DMS114 treated with DMSO at 0.1 percent for 48 hours (cell line): ENCODE data around the gene CSNK1G2.

Experiments used
- DNase-seq: peaks from one replicate; lab custom pipeline; 2025; ENCODE audit not compliant: unreplicated experiment; lab: John Stamatoyannopoulos, UW

Gene CSNK1G2

DNA sequence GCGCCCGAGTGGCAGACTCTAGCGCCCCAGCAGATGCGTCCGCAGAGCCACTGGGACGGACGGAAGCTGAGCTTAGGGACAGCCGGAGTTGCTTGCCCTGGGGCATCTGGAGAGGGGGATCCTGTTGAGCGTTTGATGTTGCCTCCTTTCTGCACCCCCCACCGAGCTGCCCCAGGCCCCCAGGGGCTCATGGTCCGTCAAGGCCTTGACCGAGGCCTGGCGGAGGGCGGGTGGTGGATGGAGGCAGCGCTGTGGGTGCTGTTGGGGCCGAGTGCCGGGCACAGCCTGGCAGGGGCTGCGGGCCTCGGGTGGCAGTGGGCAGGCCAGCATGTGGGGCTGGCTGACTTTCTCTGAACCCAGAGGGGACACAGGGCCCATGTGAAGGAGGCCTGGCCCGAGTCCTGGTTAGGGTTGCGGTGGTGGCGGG lies 2.7 kb downstream of the CSNK1G2 start:
- no peak for DNase-seq

DNA sequence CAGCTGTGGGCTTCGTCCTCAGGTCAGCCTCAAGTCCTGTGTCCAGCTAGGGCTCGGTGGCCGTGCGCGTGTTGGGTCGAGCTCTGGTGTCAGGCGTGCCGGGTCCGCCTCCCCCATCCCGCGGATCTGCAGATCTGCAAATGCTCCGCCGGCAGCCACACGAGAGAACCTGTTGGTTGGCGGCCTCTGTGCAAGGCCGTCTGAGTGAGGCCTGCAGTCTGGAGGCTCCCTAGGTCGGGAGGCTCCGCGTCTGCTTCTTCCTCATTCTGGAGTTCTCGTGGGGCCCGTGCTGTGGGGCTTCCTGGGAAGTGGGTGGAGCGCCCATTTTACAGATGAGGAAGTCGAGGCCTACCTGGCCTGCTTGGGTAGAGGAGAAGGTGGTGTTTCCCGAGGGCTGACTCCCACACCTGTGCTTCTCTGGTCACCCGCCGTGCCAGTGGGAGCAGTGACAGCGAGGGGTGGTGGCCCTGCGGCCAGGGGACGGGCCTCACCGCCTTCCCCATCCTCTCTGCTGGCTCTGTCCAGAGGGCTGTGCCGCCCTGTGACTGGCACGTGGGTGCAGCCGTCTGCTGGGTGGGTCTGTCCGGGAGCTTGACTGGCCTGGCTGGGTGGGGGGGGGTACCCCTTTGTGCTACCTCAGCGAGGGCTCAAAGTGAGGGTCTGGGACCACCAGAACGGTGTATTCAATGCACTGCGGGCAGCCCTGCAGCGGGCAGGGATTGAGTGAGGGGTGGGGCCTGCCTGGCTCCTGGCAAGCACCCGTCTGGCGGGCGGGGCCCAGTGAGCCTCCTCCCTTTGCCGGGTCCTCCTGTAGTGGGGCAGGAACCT lies 3.3 kb downstream of the CSNK1G2 start:
- no peak for DNase-seq

DNA sequence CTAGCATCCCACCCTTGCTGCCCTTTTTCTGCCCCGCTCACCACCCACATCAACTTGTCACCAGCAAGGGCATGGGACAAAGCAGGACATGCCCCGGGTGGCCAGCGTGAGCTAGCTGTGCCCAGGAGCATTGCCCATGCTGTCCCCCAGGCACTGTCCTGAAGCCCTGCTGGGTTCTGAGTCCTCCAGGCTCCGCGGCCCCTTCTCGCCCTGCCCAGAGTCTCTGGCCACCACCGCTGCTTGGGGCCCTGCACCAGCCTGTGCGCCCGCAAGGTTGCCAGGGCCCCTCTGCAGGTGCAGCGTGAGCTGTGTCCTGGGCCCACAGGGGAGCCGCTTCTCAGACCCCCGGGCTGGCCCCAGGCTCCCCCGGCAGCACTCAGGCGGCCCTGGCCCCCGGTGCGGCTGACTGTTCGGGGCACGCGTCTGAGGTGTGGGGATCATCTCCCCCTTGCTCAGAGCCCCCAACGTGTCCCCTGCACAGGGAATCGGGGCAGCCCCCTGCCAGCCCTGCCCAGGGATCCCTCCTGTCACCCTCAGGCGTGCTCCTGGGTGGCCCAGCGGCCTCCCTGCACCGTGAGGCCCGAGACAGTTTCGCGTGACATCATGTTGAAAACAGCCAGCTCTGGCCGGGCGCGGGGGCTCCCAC lies 4.1 kb downstream of the CSNK1G2 start:
- DNase-seq = no peak

DNA sequence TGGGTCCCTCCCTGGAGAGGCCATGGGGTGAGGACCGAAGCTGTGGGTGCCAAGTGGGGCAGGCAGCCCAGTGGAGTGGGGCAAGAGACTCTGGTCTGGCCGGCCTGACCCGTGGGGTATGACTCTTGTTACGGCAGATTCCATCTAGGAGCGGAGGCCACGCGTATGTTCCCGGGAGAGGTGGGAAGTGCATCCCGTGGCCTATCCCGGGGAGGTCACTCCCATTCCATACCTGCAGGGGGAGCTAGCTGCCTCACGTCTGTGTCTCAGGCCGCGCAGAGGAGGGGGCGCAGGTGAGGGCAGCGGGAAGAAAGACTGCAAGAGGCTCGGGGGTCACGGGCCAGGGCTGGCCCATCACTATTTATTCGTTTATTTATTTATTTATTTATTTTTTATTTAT lies 4.9 kb downstream of the CSNK1G2 start:
- no peak for DNase-seq

DNA sequence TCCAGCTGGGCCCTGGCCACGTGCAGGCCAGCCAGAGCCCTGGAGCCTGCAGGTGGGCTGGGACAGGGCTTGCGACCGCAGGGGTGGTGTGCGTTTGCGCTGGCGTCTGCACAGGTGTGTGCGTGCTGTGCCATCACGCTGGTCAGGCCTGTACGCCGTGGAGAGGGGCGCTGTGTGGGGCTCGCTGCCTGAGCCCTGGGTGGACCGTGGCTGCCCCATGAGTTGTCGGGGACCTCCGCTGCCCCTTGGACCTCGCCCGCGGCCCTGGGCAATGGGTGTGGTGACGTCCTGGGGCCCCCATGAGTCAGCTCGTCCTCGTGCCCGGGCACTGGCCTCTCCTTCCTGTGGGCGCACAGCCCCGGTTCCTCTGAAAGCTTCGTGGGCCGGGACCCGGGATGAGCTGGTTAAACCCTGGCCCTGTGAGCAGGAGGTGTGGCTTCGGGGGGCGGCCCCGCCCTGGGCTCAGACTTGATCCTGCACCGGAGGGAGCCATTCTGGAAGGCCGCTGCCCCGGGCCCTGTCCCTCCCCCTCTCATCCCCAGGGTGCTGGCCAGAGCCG lies 6.8 kb downstream of the CSNK1G2 start:
- no peak for DNase-seq

DNA sequence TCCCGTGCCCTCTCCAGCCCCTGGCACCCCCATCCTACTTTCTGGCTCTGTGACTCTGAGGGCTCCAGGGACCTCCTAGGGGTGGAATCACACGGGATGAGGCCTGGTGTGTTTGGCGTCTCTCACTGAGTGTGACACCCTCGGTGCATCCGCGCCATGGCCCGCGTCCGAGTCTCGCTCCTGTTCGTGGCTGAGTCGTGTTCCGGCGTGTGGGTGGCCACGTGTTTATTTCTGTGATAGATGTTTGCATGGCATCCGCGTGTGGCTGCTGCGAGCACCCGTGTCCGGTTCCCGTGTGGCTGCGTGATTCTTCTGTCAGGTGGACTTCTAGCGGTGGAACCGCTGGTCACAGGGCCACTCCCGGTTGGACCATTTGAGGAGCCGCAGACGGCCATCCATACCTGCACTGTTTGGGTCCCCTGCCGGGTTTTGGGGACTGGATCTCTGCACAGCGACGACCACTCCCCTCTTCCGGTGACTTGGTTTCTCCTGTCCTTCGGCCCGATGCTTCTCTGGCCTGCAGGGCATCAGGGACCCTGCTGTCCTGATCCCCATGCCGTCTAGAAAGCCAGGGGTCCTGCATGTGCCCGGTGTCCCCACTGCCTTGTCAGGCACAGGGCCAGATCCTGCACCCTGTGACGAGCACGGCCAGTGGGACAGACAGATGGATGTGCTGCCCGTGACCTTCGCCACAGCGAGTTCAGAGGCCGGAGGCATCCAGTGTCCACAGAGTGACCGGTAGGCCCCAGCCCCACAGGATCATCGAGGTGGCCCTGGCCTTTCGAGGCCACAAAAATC lies 8.5 kb downstream of the CSNK1G2 start:
- no peak for DNase-seq

DNA sequence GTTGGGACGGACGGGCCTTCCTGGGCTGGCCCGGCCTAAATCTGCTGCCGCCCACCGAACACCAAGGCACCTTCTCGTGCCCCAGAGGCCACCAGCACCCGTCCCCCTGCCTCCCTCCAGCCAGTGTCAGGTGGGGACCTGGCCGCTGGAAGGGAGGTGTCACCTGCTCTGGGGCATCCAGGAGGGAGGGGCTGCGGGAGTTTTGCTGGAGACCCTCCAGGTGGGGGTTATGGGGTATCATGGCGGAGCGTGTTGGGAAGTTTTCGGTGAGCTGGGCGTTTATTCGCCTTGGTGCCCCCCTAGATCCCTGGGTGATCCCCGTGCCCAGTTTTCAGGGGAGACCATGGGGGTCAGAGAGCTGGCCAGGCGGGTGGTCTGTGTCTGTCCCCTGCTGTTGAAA lies 9.7 kb downstream of the CSNK1G2 start:
- no peak for DNase-seq

DNA sequence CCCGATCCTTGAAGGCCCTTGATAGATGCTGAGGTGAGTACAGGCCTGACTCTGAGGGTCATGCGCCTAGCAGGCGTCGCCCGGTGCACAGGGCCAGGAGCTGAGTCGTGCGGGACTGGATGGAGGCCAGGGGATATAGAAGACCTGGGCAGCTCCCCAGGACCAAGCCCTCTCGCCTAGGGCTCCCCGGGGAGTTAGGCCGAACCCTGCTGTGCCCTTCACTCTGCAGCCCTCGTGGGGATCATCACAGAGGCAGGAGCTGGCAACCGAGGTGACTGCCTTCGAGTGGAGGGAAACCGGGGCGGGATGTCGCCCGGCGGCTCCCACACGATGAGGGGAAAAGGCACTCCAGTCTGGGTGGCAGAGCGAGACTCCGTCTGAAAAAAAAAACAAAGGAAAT lies 11.7 kb downstream of the CSNK1G2 start:
- DNase-seq = no peak

DNA sequence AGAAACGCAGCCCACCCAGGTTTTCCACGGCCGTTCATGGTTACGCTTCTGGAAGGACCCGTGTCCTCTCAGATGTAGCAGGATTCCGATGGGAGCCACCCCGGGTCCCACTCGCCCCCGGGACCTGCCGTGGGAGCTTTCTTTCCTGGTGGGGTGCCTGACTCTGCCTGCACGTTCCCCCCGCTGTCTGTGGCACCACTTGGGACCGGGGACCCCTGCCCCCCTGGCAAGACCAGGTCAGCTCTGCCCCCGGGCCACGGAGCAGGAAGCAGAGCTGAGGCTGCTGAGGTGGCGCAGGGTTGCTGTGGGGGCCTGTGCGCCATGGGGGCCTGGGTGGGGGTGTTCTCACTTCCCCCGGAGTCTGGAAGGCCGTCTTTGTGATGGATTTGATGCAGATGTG lies 12.1 kb downstream of the CSNK1G2 start:
- no peak for DNase-seq

DNA sequence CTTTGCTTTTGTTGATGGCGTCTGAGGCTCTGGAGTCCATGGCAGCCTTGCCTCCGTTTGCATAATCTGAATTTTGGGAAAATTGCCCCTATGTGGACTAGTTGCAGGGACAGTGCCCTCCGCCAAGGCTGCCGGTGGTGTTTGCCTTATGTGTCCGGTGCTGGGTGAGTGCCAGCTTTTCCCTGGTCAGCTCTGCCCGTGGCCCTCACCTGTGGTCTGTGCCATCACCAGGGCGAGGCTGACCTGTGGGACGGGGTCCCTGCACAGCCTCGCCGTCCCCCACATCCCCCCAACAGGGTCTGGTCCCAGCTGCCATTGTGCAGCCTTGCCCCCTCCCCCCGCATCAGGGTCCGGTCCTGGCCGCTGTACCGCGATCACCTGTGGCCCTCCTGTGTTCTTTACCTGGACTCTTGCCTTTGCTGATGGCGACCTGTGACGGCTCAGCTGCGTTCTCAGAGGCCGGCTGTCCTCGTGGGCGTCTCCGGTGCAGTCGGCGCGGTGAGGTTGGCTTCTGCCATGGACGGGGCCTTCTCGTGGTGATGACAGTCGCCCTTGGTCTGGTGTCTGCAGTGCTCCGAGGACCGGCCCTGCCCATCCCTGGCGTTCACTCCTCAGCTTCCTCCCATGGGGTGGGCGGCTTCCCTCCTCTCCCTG lies 12.6 kb downstream of the CSNK1G2 start:
- DNase-seq = no peak

DNA sequence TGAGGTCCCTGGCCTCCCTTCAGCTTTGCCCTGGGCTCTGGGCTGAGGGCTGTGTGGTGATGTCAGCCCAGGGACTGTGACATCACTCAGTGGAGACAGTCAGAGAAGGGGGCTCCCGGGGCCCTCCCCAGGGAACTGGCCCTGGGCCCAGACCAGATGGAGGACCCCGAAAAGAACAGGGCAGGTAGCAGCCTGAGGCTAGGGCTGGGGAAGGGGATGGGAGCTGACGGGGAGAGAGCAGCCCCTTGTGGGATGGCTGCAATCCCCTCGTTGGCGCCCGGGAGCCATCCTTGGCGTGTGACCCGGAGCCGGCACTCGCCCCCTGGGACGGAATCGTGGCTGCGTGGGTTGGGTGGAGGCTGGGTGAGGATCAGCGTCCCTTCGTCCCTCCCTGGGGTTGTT lies 13.6 kb downstream of the CSNK1G2 start:
- DNase-seq = no peak

DNA sequence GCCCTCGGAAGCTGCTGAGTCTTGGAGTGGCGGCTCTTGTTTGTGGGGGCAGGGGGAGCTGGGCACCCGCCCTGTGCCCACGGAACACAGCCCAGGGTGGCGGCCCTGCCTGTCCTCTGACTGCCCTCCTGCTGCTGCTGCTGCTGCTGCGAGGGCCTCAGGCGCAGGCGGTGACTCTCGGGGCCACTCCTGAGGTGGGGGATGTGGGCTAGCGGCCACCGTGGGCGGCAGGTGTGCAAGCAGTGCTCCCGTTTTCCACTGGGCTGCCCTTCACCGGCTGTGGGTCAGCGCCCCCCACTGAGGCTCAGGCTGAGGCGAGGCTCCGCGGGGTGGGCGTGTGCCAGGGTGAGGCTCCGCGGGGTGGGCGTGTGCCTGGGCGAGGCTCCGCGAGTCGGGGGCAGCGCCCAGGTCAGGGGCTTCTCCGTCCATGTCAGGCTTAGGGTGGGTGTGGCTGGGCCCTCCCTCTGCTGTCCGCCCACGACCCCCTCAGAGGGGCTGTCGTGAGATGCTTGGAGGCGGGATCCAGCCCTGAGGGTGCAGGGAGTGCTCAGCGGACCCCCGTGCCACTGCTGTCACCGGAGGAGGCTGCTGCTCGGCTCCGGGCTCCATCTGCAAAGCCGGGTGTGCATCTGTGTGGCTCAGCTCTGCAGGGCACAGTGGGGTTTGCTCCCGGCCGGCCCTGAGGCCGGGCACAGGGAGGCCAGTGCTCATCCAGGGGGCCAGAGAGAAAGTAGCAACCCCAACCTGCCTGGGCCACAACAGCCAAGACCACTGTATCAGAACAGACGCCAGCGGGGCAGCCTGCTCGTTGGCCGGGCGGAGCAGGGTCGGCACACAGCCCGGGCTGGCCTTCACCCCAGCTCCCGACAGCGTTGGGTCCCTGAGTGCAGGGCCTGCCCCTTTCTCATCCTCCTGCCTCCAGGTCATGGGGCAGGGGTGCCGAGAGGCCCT lies 14.5 kb downstream of the CSNK1G2 start:
- DNase-seq = no peak

DNA sequence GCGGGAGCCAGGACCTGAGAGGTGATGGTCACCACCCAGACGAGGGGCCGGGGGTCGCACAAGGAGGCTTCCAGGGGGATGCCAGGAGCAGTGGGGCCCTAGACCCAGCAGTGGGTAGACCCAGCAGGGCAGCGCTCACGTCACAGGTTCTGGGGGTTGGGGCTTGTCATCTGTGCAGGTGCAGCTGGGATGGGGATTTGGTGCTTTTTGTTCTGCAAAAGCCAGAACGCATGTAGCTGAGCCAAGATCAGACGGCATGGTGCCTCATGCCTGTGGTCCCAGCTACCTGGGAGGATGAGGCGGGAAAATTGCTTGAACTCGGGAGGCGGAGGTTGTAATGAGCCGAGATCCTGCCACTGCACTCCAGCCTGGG lies 15.1 kb downstream of the CSNK1G2 start:
- no peak for DNase-seq

DNA sequence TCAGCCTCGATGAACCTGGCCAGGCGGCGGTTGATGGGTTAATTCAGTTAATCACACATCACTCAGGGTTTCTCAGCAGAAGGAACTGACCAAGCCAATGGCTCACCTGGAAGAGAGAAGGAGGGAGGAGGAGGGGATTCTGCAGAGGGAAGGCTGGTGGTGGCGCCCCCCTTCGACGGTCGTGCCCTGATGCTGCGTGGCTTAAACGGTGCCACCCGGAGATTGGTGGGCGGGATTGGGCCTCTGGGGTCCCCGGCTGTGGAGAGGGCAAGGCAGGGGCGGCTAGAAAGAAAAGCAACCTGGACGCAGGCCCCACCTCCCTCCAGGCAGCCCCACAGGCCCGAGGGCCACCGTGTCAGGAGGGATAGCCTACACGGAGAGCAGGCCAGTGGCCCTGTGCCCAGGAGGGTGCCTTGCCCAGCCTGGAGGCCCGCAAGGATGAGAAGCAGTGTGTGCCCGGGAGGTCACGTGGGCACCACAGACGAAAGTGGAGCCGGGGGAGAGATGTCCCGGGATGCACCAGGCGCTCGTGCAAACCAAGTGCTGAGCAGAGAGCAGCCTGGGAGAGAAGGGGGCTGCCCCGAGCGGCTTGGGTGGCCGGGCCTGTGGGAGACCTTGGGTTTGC lies 16.0 kb downstream of the CSNK1G2 start:
- DNase-seq = no peak

DNA sequence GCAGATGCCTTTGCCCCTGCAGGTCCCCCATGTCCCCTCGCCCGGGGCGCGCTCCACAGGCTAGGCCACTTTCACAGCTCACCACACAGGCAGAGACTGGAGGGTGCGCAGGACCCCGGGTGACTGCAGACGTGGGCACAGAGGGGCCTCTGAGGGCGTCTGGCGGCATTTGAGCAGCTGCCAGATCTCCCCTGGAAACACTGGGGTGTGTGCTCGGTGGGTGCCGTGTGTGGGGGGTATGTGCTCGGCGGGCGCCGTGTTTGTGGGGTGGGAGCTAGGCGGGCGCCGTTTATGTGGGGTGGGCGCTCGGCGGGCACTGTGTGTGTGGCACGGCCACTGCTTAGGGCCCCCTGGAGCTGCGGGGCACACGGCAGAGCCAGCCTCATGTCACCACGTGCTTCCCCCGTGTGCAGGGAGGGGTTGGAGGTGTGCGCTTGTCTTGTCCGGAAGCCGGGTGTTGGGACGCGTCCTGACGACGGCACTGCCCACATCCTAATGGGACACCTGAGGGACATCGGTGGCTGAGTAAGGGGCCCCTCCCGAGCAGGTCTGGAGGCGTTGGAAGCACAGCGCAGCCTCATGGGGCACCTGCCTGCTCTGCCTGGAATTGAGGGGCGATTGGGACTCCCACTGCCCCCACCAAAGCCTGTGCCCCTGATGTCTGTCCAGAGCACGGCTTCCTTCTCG lies 16.7 kb downstream of the CSNK1G2 start:
- no peak for DNase-seq

DNA sequence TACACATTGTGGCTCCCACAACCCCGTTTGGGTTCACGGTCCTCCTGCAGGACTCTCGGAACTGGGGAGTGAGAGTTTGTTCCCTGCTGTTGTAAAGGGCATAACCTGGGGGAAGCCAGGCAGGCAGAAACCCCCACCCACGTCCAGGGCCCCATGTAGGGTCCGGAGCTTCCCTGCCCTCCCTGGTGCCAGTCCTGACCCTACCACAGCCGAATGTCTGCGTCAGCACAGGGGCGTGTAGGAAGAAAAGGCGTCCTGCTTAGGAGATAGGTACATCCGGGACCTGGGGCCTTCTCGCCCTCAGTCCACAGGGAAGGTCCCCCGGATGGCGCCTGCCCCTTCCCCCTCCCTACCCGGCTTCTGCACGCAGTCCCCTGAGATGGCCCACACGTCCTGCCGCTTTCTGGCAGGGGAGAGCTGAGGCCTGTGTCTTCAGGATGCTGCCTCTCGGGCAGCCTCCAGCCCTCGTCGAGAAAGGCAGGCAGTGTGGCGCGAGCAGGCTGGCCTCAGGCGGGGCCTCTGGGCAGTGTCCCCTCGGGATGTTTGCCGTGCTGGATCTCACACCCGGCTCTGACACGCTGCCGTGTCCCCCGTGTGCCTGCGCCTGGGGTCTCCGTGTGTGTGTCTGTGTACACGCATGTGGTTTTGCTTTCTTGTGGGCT lies 19.1 kb downstream of the CSNK1G2 start:
- DNase-seq = no peak

DNA sequence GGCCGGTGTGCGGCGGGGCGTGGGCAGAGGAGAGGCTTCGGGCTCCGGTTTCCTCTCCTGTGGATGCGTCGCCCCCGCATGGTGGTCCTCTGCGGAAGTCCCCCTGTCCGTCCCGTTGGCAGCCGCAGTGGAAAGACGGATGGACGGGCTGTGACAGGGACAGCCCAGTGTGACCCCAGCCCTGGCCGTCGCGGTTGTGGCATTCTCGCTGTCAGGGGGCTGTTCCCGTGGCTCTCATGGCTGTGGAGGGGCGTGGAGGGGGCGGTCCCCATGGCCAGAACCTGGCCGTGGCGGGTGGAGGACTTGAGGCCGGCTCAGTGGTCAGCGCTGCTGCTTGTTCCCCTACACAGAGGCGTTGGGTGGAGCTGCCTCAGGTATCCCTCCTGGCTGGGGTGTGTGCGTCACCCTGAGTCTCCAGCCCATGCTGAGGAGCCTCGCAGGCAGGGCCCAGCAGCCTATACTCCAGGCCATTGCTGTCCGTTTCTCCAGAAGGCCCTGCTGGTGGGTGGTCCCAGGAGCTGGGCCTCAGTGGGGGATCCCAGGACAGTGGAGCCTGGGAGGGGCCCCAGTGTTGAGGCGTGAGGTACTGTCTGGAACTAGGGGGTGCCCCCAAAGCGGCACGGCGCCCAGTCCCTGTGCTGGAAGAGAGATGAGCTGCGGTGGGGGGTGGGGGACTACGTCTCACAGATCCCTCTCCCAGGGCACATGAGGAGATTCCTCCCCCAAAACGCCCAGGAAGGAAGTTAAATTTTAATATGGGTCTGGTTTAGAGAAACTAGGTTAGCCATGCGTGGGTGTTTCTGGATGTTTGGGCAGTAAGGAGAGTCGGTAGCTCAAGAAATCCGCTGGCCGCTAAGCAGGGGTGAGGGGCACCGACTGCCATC lies 20.3 kb downstream of the CSNK1G2 start:
- DNase-seq = no peak
